Parathyroid adenoma (tissue), 2 donors: ENCODE results near the gene IFITM5.
A peak's percentile ranks its signal among the peaks of the same experiment; 100 is the strongest.
"Not testable (repeated sequence)": the region's sequence is repeated elsewhere in the genome, so short reads cannot be mapped to it uniquely, and the experiment has no call there.

ENCODE experiments used
- H2AFZ ChIP-seq: fragments of 300-600 bp; sonication (generic); one replicate; pipeline ENCODE4 v1.7.0; 2017; ENCODE audit warnings: antibody characterized with exemption, mild to moderate bottlenecking
- H3K27ac ChIP-seq: fragments of 300-600 bp; sonication (generic); one replicate; pipeline ENCODE4 v1.7.0; 2017
- H3K27me3 ChIP-seq: fragments of 300-600 bp; sonication (generic); one replicate; pipeline ENCODE4 v1.7.0; 2017; ENCODE audit warnings: low read length; ENCODE audit not compliant: control insufficient read depth, insufficient read depth
- H3K36me3 ChIP-seq: fragments of 300-600 bp; sonication (generic); one replicate; pipeline ENCODE4 v1.7.0; 2017; ENCODE audit warnings: low read length; ENCODE audit not compliant: control insufficient read depth, insufficient read depth
- H3K4me1 ChIP-seq: fragments of 300-600 bp; sonication (generic); one replicate; pipeline ENCODE4 v1.7.0; 2017; ENCODE audit warnings: control low read depth
- H3K4me2 ChIP-seq: fragments of 300-600 bp; sonication (generic); one replicate; pipeline ENCODE4 v1.7.0; 2017; ENCODE audit warnings: low read length
- H3K4me3 ChIP-seq: fragments of 300-600 bp; sonication (generic); one replicate; pipeline ENCODE4 v1.7.0; 2017; ENCODE audit warnings: low read depth, low read length
- H3K79me2 ChIP-seq: fragments of 300-600 bp; sonication (generic); one replicate; pipeline ENCODE4 v1.7.0; 2017; ENCODE audit warnings: control low read depth
- H3K9ac ChIP-seq: fragments of 300-600 bp; sonication (generic); one replicate; pipeline ENCODE4 v1.7.0; 2017; ENCODE audit warnings: mild to moderate bottlenecking
- H3K9me3 ChIP-seq: fragments of 300-600 bp; sonication (generic); one replicate; pipeline ENCODE4 v1.7.0; 2017; ENCODE audit warnings: low read length; ENCODE audit not compliant: control insufficient read depth
- TF ChIP-seq, protein P1 (sequence below): fragments of 300-600 bp; sonication (generic); IDR thresholded peaks from one replicate; pipeline ENCODE4 v1.7.0; 2017; ENCODE audit warnings: antibody characterized with exemption, mild to moderate bottlenecking
- donor health status: primary hyperparathyroidism.

IFITM5 gene

DNA sequence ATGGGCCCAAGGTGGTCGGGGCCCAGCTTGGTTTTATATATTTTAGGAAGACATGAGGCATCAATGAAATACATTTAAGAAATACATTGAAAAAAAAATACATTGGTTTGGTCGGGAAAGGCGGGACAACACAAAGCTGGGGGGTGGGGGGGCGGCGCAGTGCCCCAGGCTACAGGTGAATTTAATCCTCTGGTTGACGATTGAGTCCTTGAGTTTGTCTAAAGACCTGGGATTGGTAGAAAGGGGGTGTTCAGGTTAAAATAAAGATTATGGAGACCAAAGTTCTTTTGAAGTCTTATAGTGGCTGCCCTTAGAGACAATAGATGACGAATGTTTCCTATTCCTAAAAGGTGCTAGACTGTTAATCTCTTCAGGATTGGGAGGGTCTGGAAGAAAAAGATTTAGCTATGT, 17.6 kb upstream of the IFITM5 start:
- no peak overlapping the region for H3K4me3 ChIP-seq
- TF ChIP-seq, protein P1, sequence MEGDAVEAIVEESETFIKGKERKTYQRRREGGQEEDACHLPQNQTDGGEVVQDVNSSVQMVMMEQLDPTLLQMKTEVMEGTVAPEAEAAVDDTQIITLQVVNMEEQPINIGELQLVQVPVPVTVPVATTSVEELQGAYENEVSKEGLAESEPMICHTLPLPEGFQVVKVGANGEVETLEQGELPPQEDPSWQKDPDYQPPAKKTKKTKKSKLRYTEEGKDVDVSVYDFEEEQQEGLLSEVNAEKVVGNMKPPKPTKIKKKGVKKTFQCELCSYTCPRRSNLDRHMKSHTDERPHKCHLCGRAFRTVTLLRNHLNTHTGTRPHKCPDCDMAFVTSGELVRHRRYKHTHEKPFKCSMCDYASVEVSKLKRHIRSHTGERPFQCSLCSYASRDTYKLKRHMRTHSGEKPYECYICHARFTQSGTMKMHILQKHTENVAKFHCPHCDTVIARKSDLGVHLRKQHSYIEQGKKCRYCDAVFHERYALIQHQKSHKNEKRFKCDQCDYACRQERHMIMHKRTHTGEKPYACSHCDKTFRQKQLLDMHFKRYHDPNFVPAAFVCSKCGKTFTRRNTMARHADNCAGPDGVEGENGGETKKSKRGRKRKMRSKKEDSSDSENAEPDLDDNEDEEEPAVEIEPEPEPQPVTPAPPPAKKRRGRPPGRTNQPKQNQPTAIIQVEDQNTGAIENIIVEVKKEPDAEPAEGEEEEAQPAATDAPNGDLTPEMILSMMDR, result no peak
- H3K9me3 ChIP-seq, result no peaks in the 10 kb centered on the region
- H3K4me2 ChIP-seq, result no peak overlapping the region
- no peak overlapping the region for H2AFZ ChIP-seq
- peak overlapping the region; percentile 49 for H3K27ac ChIP-seq
- H3K36me3 ChIP-seq, result no peaks in the 10 kb centered on the region
- H3K27me3 ChIP-seq, result no peaks in the 10 kb centered on the region
- peaks cover 2% of the 10 kb centered on the region for H3K79me2 ChIP-seq
- H3K9ac ChIP-seq, result no peak overlapping the region
- no peaks in the 10 kb centered on the region for H3K4me1 ChIP-seq

- peaks cover 2% of the 10 kb centered on the region for H3K79me2 ChIP-seq
- peak overlapping the region; percentile 38 for H3K4me2 ChIP-seq
- H3K9me3 ChIP-seq, result no peaks in the 10 kb centered on the region
- TF ChIP-seq, protein P1, result no peak
- H3K27ac ChIP-seq, result peak overlapping the region; percentile 49
- H3K27me3 ChIP-seq, result no peaks in the 10 kb centered on the region
- no peaks in the 10 kb centered on the region for H3K36me3 ChIP-seq
- no peaks in the 10 kb centered on the region for H3K4me1 ChIP-seq
- no peak overlapping the region for H2AFZ ChIP-seq
- H3K4me3 ChIP-seq, result peak overlapping the region; percentile 22
- no peak overlapping the region for H3K9ac ChIP-seq
Measured at GRCh38 chr11:316031-316701, 16.8 kb upstream of the IFITM5 start.

- Histone ChIP-seq H3K4me3 (peak overlapping the region; percentile 23), H3K27me3 (no peaks in the 10 kb centered on the region), H3K36me3 (no peaks in the 10 kb centered on the region), H3K4me1 (no peaks in the 10 kb centered on the region), H3K79me2 (peaks cover 2% of the 10 kb centered on the region), H3K27ac (peak overlapping the region; percentile 49), H3K4me2 (peak overlapping the region; percentile 38), H3K9me3 (no peaks in the 10 kb centered on the region), H3K9ac (no peak overlapping the region), H2AFZ (no peak overlapping the region)
- TF ChIP-seq, protein P1, result no peak
Measured at GRCh38 chr11:315516-315994, 16.2 kb upstream of the IFITM5 start.

GRCh38 chr11:315051-315481, 15.7 kb upstream of the IFITM5 start:
- Histone ChIP-seq H3K27me3 (no peaks in the 10 kb centered on the region), H3K9ac (no peak overlapping the region), H3K27ac (peak overlapping the region; percentile 81)

DNA sequence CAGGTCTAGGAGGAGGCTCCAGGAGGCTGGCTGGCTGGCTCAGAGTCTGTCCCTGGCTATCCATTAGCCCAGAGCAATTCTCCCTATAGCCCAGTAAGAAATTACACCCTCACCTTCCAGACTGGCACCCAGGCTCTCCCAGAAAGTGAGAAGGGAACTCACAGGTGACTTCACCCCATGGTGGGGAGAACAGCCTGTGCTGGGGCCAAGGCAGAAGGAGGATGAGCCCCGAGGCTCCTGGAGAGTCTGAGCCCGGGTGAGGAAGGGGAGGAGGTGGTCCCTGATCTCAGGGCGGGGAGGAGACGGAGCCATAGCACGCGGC, 15.2 kb upstream of the IFITM5 start:
- not testable (repeated sequence) for H3K4me1 ChIP-seq, H3K4me2 ChIP-seq, H2AFZ ChIP-seq, H3K9ac ChIP-seq, H3K9me3 ChIP-seq, H3K36me3 ChIP-seq, H3K27me3 ChIP-seq, H3K79me2 ChIP-seq
- peak overlapping the region; percentile 61 for H3K4me3 ChIP-seq
- peak overlapping the region; percentile 81 for H3K27ac ChIP-seq

More at GRCh38 chr11:315051-315481, 15.7 kb upstream of the IFITM5 start:
- H3K4me3 ChIP-seq, result peak overlapping the region; percentile 23
- H3K4me2 ChIP-seq, result peak overlapping the region; percentile 38
- H3K36me3 ChIP-seq, result no peaks in the 10 kb centered on the region
- no peaks in the 10 kb centered on the region for H3K9me3 ChIP-seq
- no peaks in the 10 kb centered on the region for H3K79me2 ChIP-seq
- H2AFZ ChIP-seq, result no peak overlapping the region
- H3K4me1 ChIP-seq, result no peaks in the 10 kb centered on the region
- TF ChIP-seq, protein P1, result no peak
